GM20431 (cell line): ENCODE data around the gene CCDC180.
"Not testable (repeated sequence)": the region's sequence is repeated elsewhere in the genome, so short reads cannot be mapped to it uniquely, and the experiment has no call there.

Experiments
- in situ Hi-C: fragments of 300-500 bp; cut with MseI, MboI; formaldehyde crosslinking; loops from one replicate; pipeline ENCODE4 v1.15.0; 2020; ENCODE audit warnings: low sequenced_read_pairs; ENCODE audit not compliant: unreplicated experiment

Gene CCDC180

DNA sequence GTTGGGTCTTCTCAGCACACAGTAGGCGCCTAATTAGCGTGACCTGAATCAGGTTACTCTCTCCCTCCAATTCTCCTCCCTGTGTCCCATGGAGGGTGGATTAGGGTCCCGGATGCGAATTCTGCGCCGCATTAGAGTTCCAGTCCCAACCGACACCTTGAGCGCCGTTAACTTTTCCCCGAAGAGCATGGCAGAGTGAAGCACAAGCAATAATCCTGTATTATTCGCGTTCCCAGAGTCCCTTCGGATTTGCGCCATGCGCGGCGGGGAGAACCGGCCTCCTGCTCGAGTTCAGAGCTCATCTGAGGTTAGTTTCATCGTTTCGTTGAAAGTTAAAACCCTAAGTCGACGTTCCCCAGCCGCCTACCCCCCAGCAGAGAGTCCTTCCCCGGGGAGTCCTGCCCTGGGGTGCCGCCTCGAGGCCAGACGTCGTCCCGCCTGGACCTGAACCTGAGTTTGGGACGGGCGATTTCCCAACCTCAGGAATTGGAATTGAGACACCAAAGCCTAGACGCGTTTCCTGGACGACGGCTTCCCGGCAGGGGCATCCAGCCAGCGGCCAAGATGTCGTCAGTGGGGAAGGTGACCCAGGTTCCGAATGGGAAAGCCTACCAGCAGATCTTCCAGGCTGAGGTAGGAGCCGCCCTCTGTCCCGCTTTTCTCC is at the start of gene CCDC180:
CCDC180 (plus strand) TSS at position 160 of the 664 bp plus-strand sequence; CDS start at position 565, 405 bp downstream.
- in situ Hi-C loops, result no loop called here

DNA sequence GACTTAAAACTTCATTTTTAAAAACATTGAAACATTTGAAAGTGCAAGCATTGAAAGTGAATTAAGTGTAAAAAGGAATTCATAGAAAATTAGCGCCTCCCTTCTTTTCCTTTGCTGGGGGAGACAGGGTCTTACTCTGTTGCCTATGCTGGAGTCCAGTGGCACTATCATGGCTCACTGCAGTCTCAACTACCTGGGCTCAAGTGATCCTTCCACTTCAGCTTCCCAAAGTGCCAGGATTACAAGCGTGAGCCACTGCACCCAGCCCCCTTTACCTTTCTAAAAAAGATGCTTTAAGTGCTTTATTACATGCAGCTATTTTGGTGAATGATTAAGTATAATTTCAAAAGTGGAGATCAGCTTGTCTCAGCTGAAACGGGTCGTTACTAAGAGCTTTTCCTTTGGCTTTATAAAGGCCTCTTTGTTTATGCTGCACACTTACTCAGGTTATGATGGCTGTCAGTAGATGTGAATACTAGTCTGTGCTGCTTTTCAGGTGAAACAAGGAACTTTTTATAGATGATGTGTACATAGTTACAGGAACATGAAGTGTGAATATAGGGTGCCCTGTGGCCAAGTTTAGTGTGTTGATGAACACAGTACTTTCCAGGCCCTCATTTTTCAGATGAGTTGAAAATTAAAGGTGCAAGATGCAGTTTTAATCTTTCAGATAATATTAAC is 47.5 kb upstream of the CCDC180 start:
- in situ Hi-C loops, result not testable (repeated sequence)

DNA sequence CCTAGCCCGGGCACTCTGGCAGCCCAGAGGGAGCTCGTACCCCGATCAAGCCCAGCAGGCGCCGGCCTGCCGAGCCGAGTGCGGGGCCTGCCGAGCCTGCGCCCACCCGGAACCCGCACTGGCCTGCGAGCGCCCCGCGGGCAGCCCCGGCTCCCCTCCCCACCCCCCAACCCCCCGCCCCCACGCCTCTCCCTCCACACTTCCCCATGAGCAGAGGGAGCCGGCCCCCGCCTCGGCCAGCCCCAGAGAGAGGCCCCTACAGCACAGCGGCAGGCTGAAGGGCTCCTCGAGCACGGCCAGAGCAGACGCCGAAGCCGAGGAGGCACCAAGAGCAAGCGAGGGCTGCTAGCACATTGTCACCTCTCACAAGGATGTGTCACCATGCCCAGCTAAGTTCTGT is 36.2 kb upstream of the CCDC180 start:
- in situ Hi-C loops, result no loop called here

DNA sequence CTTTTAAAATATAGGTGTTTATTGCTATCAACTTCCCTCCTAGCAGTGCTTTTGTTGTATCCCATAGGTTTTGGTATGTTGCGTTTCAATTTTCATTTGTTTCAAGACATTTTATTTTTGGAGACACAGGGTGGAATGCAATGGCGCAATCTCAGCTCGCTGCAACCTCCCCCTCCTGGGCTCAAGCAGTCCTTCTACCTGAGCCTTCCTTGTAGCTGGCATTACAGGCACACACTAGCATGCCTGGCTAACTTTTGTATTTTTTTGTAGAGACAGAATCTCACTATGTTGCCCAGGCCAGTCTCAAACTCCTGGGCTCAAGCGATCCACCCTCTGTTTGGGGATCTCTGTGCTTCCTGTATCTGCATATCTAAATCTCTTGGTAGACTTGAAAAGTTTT is 35.4 kb upstream of the CCDC180 start:
- in situ Hi-C loops, result no loop called here

DNA sequence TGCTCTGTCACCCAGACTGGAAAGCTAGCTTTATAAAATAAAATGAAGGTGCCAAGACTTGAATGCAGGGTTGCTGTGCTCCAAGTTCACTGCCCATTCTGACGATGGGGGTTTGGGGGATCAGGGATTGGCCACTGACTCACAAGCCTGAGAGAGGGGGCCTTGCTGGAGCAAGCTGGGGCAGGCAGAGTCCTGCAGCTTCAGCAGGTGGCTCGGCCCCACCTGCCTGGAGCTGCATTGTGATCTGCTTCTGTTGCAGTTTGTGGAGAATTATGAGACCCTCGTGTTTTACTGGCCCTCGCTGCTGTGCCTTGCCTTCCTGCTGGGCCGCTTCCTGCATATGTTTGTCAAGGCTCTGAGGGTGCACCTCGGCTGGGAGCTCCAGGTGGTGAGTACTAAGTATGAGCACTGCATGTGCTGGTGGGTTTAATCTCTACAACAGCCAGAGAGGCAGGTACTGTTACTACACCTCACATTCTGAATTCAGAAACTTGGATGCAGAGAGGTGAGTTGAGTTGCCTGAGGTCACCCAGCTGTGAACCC is 31.1 kb upstream of the CCDC180 start:
- in situ Hi-C loops, result no loop called here

DNA sequence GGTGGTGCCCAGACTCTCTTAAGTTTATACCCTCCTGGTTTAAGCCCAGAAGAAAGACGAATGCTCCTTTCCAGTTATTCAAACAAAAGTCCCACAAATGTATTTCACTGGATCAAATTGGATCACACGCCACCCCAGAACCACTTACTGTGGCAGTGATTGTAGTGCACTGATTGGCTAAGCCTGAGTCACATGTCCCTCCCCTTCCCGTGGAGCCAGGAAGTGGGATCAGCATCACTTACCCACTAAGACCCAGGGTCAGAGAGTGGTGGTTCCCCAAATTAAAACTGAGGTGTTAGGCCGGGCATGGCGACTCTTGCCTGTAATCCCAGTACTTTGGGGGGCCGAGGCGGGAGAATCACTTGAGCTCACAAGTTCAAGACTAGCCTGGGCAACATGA is 29.5 kb upstream of the CCDC180 start:
- in situ Hi-C loops, result no loop called here

DNA sequence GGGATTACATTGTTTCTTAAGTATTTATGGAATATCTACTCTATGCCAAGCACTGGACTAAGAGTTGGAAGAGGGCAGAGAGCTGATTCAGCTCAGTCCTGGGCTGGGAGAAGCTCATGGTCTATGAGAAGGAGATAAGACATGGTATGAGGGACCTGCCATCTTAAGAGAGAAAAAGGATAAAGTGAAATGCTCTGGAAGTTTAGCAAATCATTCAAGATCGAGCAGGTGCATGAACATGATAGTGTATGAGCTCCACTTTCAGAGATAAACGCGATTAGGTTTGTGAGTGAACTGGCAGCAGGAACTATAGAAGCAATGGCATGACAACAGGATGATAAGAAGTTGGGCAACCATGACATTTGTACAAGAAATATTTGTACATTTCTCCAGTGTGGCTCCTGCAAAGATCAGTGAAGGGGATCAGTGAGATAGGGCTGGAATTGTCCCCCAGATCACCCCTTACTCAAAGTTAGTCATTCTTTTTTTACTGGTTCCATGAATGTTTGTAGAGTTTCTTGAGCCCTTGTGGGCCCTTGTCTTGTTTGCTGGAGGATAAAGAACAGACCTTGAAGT is 26.6 kb upstream of the CCDC180 start:
- in situ Hi-C loops, result no loop called here

DNA sequence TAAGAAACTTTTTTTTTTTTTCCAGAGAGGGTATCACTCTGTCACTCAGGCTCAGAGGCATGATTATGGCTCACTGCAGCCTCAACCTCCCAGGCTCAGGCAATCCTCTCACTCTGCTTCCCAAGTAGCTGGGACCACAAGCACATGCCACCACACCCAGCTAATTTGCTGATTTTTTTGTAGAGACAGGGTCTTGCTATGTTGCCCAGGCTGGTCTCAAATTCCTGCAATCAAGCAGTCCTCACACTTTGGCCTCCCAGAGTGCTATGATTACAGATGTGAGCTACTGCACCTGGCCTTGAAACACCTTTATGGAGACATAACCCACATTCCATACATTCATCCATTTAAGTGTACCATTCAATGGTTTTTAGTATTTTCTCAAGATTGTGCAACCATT is 23.7 kb upstream of the CCDC180 start:
- in situ Hi-C loops, result no loop called here

DNA sequence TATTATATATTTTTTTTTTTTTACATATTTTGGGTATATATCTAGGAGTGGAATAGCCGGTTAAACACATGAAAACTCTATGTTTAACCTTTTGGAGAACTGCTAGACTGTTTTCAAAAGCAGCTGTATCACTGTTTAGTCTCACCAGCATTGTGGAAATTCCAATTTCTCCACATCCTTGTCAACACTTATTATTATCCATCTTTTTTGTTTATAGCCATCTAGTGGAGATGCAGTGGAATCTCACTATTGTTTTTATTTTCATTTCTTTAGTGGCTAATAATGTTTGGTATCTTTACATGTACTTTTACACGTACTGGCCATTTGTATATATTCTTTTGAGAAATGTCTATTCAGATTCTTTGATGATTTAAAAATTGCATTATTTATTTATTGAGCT is 22.7 kb upstream of the CCDC180 start:
- in situ Hi-C loops, result no loop called here

DNA sequence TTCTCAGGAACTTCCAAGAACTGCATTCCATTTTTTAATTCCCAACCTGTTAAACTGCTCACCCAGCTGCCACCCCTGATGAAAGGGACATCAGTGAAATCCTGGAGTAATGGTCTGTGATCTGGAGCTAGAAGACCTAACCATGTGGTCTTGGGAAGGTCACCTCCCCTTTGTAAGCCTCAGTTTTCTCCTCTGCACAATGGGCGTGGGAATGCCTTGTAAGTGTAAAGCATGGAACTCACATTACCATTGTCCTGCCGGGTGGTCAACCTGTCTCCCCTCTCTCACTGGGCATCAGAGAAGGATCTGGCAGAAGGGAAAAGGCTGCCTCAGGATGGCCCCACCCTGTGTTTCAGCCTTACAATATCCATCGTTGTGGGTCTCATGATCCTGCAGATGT is 15.3 kb upstream of the CCDC180 start:
- in situ Hi-C loops, result no loop called here

DNA sequence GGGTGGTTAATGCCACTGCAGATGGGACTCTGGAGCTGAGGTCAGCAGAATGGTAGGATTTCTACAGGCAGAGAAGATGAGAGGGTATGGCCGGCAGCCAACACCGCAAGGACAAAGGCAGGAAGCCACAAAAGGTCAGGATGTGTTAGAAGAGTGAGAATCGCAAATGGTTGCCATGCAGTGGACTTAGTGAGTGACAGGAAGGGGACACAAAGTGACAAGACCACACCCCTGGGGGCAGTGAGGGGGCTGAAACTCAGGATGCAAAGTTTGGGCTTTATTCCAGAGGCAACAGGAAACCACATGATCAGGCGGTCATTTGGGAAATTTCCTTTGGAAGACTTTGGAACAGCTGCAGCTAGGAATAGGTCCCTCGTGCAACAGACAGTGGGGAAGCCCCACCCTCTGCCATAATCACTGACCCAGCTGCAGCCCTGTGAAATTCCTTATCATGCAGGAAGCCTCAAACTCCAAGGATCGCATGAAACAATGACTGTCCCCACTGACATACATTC is 14.2 kb upstream of the CCDC180 start:
- in situ Hi-C loops, result no loop called here

DNA sequence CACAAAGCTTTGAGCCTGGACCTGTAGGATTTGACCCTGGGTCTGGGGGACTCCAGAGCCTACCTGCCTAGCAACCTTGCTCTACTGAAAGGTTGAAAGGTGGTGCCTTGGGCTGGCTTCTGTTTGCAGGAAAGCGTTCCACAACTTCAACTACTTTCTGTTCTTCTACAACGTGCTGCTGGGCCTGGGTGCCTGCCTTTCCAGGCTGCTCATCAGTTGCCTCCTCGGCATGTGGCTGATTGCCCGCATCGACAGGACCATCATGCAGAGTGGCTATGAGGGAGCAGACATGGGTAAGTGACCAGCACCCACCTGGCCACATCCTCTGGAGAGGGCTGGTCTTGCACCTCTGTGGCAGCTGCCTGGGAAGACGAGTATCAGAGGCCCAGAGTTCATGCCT is 13.6 kb upstream of the CCDC180 start:
- in situ Hi-C loops, result no loop called here

DNA sequence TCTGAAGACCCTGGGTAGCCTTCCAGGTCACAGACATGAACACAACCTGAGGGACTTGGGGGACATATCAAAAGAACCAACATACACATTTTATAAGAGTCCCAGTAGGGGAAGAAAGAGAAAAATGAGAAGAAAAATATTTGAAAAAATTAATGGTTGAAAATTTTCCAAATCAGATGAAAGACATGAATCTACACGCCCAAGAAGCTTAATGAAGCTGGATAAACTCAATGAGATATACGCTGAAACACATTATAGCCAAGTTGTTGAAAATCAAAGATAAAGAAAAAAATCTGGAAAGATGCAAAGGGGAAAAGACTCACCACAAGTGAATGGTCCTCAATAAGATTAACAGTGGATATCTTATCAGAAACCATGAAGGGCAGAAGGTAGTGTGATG is 9.6 kb upstream of the CCDC180 start:
- in situ Hi-C loops, result no loop called here

DNA sequence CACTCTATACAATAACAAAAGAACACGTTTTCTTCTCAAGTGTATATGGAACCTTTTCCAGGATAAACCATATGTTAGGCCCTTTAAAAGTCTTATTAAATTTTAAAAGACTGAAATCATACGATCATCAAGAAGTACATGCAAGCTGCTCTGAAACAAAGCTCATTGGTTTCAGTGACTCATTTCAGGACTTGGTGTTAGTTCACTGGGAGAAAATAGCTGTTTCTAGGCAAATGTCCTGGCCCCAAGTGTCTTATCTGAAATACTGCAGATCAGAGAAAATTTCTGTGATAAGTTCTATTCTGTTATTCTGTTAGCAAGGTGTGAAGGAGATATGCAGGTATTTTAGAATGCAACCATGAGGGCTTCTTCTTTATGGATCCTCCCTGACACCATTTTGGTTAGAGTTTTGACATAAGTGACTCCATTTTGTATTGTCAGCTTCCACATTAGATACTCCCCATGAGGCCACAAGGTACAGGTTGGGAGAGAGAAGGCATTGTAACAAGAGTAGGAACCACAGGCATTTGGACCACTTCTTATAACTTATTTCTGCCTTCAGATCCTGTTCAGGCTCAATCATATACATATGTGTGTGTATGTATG is 7.5 kb upstream of the CCDC180 start:
- in situ Hi-C loops, result no loop called here

DNA sequence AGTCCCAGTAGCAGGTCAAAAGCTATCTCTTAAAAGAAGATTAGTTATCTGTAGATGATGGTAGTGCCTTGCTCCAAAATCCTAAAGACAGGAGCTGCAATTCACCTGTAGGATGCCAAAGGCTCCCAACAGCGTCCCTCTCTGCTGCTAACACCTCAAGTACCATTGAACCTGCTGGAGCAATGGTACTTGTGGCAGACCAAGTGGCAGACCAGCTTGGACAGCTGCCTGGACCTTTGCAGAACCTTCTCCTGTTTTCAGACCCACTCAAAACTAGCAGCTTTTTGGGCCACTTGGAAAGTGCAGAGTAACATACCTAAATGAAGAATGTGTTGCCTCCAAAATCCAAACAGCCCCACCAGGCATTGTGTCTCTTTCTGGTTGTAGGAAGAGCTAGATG is 6.9 kb upstream of the CCDC180 start:
- in situ Hi-C loops, result no loop called here

DNA sequence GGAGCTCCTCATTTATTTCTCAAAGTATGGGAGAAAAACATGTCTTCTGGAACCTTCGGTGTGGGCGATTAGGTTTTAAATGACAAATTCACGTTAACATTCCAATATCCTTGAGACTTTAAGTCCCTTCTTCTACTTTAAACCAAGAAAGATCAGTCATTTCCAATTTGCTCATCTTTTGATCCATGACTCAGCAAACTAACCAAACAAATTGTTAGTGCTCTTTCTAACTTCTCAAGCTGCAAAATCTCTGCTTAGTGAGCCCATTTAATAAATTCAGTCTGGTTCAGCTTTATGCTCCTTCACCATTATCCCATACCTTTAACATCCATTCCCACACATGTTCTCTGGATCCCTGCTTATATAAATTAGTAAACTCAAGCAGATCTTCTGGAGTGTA is 5.5 kb upstream of the CCDC180 start:
- in situ Hi-C loops, result no loop called here

DNA sequence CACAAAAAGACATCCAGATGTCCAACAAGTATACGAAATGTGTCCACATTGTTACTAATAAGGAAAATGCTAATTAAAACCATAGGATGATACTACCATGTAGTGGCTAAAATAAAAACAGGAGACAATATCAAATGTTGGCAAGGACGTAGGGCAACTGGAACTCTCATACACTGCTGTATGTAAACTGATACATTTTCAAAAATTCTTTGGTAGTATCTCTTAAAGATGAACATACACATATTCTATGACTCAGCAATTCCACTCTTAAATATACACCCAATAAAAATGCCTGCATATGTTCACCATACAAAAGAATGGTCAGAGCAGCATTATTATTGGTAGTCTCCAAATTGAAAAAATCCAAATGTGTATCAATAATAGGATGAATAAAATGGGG is 2.9 kb upstream of the CCDC180 start:
- in situ Hi-C loops, result no loop called here

DNA sequence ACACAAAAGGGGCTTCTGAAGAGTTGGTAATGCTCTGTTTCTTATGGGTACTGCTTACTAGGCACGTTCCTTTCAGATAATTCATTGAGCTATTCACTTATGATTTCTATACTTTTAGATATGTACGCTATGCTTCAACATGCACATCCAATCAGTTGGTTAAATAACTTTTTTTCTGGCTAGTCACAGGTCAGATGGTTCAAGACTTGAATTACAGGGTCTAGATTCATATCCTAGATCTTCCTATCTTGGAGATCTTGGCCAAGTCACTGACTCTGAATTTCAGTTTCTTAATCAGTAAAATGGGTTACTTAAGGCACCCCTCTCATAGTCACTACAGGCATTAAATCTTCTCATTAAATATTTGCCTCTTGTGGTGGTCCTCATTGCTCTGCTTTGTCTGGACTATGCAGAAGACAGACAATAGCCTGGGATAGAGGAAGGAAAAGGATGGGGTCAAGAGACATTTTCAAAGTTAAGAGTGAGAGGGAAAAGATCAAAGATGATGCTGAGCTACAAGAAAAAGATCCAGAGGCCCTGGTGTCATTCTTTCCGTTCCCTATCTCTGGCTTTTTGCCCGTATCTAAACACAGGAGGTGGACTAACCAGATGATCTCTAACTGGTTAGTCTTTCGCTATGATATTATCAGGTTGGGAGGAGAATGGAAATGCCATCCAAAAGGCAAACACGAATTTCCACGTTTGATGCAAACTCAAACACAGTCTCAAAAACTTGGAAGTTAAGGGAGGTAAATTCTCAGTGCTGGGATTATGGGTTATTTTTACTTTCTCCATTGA is 1.8 kb upstream of the CCDC180 start:
- in situ Hi-C loops, result no loop called here

DNA sequence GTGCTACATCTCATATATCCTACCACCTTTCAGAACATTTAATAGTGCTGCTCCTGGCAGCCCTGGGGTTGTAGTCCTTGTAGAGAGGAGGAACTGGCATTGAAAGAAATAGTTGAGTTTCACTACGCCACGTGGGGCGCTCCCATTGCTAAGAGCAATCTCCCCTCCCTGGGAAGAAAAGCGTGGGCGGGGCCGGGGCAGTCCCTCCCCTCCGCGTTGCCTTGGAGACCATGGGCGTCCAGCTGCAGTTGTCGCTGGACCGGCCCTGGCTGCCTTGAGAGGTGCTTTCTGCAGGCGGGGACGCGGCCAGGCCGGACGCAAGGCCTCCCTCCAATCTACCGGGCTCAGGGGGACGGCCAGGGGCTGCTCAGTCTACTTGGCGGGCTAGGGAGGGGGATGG is 368 bp upstream of the CCDC180 start:
- in situ Hi-C loops, result no loop called here

DNA sequence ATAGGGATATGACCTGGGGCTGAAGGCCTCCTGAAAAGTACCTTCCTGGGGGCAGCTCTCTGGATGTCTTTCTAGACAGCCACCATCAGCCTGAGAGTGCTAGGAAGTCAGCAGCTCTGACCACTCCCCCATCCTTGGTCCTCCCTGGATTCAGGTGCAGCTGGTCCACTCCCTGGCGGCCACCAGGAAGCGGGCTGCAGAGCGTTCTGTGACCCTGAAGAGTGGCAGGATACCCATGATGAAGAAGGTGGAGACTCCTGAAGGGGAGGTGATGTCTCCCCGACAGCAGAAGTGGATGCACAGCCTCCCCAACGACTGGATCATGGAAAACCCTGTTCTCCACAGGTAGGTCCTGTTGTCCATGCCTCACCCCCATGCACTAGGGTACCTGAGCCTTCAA is 1.8 kb downstream of the CCDC180 start:
- in situ Hi-C loops, result no loop called here
